K562 (cell line): ENCODE results near the gene DLK2. TPM values are rescaled to one million over a fixed set of nuclear protein-coding genes. Genes with fewer than 3 reads are reported as not detected.

Experiments
- ARID1B ChIP-seq: fragments of 450-650 bp; IDR thresholded peaks from 2 replicates; pipeline ENCODE4 v1.6.1; 2016; ENCODE audit warnings: antibody characterized with exemption, mild to moderate bottlenecking, inconsistent platforms
- CHD4 ChIP-seq: fragments of 200-600 bp; sonication (generic); IDR thresholded peaks from 3 replicates; pipeline ENCODE4 v1.6.1; 2012; ENCODE audit warnings: low read depth, mild to moderate bottlenecking, mixed read lengths, low read length, inconsistent platforms; ENCODE audit not compliant: insufficient read depth, insufficient replicate concordance, poor library complexity, severe bottlenecking
- EP400 ChIP-seq: fragments of 450-650 bp; IDR thresholded peaks from 2 replicates; pipeline ENCODE4 v1.6.1; 2017; ENCODE audit warnings: antibody characterized with exemption, mild to moderate bottlenecking, moderate library complexity
- NFIC ChIP-seq: fragments of 450-650 bp; IDR thresholded peaks from 2 replicates; pipeline ENCODE4 v1.6.1; 2017; ENCODE audit warnings: mild to moderate bottlenecking, inconsistent platforms
- POLR2A ChIP-seq: fragments of 450-650 bp; conservative IDR thresholded peaks from 2 replicates; pipeline ENCODE4 v1.6.1; 2016
- SMARCB1 ChIP-seq: IDR thresholded peaks from 2 replicates; pipeline ENCODE4 v1.6.1; 2011; ENCODE audit warnings: improper control_type of control experiment, low read depth; ENCODE audit not compliant: insufficient read length
- SNIP1 ChIP-seq: fragments of 450-650 bp; IDR thresholded peaks from 2 replicates; pipeline ENCODE4 v1.7.1; 2017; ENCODE audit warnings: low read depth, mild to moderate bottlenecking
- STAT5A ChIP-seq: IDR thresholded peaks from 2 replicates; pipeline ENCODE4 v1.6.1; 2012; ENCODE audit warnings: low read length, inconsistent platforms, borderline replicate concordance
- TAL1 ChIP-seq: fragments of 450-650 bp; IDR thresholded peaks from 2 replicates; pipeline ENCODE4 v1.6.1; 2016; ENCODE audit warnings: mild to moderate bottlenecking
- U2AF2 ChIP-seq: fragments of 200-400 bp; formaldehyde crosslinking; optimal IDR thresholded peaks from 2 replicates; pipeline ENCODE3; 2017; ENCODE audit warnings: low read depth, mild to moderate bottlenecking, low read length
- ZBTB1 ChIP-seq: sonication (generic); formaldehyde crosslinking; IDR thresholded peaks from 2 replicates; pipeline ENCODE4 v1.8.1; 2023; ENCODE audit warnings: missing genetic modification reagents, low read depth, mild to moderate bottlenecking, borderline replicate concordance
- polyA plus RNA-seq, 8 experiments: library from polyadenylated mRNA; depleted of rRNA in 4 of 8; stranded (reverse) in 5 of 8; unstranded in 3 of 8; fragments of >200 nt; fragmentation: Nextera tagmentation in 2 of 8; fragmentation: Illumina TruSeq in 1 of 8; extraction: Ambion mirVana in 2 of 8; extraction: Trizol in 1 of 8; gene quantifications; 2 replicates each; pipeline versions ENCODE4 v1.2.1 to v1.2.3, GENCODE V29; 2011 to 2014; ENCODE audit warnings: inconsistent platforms in 1 of 8, missing spikeins in 1 of 8
- total RNA-seq, 7 experiments: library from RNA; depleted of rRNA in 6 of 7; stranded (reverse); fragments of >200 nt in 6 of 7; fragmentation: Illumina TruSeq in 2 of 7; extraction: Trizol in 2 of 7; gene quantifications; 2 replicates each; pipeline versions ENCODE4 v1.2.1 to v1.2.3, GENCODE V29; 2011 to 2021; ENCODE audit warnings: low replicate concordance in 1 of 7
- TF ChIP-seq, protein P1 (sequence below): fragments of 450-650 bp; IDR thresholded peaks from 2 replicates; pipeline ENCODE4 v1.7.1; 2018; ENCODE audit warnings: mild to moderate bottlenecking, low read depth; ENCODE audit not compliant: partially characterized antibody

Gene DLK2
- total and polyA plus RNA-seq, 9 of the 15 experiments (the other 6 are each of a cell fraction or from before 2014, with no cell fraction given), result 0.11 to 0.53 (median 0.29) TPM; not detected in 3

- TF ChIP-seq, protein P1, sequence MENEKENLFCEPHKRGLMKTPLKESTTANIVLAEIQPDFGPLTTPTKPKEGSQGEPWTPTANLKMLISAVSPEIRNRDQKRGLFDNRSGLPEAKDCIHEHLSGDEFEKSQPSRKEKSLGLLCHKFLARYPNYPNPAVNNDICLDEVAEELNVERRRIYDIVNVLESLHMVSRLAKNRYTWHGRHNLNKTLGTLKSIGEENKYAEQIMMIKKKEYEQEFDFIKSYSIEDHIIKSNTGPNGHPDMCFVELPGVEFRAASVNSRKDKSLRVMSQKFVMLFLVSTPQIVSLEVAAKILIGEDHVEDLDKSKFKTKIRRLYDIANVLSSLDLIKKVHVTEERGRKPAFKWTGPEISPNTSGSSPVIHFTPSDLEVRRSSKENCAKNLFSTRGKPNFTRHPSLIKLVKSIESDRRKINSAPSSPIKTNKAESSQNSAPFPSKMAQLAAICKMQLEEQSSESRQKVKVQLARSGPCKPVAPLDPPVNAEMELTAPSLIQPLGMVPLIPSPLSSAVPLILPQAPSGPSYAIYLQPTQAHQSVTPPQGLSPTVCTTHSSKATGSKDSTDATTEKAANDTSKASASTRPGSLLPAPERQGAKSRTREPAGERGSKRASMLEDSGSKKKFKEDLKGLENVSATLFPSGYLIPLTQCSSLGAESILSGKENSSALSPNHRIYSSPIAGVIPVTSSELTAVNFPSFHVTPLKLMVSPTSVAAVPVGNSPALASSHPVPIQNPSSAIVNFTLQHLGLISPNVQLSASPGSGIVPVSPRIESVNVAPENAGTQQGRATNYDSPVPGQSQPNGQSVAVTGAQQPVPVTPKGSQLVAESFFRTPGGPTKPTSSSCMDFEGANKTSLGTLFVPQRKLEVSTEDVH, result no peak
- TF ChIP-seq TAL1, result no peak
- TF ChIP-seq STAT5A, result no peak
- no peak for TF ChIP-seq SNIP1
- TF ChIP-seq POLR2A, result no peak
- TF ChIP-seq CHD4, result no peak
- no peak for TF ChIP-seq SMARCB1
- no peak for TF ChIP-seq ARID1B
- TF ChIP-seq EP400, result no peak
- no peak for TF ChIP-seq NFIC
- no peak for TF ChIP-seq U2AF2
- TF ChIP-seq ZBTB1 (CRISPR knock-in tag), result no peak
- TF ChIP-seq, all 486 proteins: peak for 0
Observed at GRCh38 chr6:43502666-43503065, 47.3 kb upstream of the DLK2 start (continued).
